Measurements from ENCODE around the gene ZNF148.

The ZNF148 gene

DNA sequence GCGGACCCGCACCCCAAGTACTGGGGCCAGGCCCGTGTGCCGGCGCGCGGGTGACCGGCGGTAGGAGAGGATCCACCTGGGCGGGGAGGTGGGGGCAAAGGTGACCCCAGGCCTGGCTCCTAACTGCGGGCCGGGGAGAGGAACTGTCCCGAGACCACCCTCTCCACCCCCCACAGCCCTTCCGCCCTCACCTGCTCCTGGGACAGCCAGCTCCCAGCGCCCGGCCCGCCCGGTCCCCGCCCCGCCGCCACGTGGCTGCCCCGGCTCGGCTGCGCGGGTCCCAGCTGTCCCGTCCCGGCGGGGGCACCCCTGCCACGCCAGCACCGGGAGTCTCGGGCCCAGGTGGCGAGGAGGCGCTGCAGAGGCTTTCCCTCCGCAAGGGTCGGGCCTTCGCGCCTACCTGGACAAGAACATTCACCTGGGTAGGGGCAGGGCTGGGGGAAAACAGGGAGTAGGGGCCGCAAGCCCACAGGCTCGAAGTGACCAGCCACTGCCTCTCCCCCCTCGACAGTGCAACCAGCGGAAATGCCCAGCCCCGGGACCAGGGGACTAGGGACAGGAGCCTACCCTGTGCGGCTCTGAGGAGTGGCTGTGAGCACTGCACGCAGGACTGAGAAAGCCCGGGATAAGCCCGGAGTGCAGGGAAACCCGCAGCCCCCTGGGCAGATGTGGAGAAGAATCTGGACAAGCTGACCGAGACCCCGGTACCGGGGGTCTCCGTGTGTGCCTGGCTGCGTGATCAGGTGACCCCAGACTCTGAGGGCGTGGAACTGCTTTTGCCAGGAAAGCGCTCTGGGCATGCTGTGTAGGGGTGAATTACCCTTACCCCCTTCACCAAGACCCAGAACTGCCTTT, 162.4 kb downstream of the ZNF148 start, which contains the start of gene SLC12A8:
SLC12A8 (minus strand) TSS at position 240 of the 855 bp plus-strand sequence. CDS start 1,399 bp downstream, outside the sequence.
- DNase-seq: no peak

DNA sequence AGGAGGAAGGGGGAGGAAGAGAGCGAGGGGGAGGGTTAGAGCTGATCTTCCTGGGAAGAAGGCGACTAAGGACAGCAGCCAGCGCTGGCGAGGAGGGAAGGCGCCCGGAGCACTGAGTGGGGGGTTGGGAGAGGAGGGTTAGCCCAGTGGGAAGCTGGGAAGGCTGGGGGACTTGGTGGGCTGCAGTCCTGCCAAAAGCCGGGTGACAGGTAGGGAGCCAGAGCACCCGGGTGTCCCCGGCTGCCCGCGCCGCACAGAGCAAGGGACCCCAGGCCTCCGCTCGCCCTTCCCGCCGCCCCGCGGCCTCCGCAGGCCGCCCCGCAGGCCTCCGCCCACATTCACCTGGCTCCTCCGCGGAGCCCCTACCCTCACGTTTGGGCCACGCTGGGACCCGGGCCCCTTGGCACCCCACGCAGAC, 163.0 kb downstream of the ZNF148 start:
- DNase-seq: no peak

DNA sequence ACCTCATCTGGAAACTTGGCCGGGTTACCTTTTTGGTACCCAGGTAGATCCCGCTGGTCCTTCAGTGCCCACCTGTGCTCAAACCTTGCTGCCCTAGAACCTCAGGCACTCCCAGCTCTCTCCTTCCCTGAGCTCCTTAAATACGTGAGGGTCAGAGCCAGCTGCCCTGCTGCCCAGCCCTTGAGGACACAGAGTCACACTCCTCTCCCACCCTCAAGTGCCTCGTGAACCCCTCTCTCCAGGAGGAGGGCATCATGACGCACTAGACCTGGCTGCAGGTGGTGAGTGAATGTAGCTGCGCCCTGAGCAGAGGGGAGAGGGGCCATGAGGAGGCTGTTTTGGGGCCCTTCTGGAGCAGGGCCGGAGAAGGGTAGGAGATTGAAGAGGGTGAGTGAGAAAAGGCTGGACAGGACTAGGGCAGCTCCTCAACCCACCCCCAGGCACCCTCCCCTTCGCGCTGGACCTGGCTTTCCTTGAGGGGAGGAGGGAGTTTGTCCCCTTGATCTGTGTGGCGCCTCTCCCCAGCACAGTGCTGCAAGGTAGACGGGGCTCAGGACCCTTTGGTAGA, 163.5 kb downstream of the ZNF148 start:
- DNase-seq: peak in 1 of 3 experiments; percentile 18

DNA sequence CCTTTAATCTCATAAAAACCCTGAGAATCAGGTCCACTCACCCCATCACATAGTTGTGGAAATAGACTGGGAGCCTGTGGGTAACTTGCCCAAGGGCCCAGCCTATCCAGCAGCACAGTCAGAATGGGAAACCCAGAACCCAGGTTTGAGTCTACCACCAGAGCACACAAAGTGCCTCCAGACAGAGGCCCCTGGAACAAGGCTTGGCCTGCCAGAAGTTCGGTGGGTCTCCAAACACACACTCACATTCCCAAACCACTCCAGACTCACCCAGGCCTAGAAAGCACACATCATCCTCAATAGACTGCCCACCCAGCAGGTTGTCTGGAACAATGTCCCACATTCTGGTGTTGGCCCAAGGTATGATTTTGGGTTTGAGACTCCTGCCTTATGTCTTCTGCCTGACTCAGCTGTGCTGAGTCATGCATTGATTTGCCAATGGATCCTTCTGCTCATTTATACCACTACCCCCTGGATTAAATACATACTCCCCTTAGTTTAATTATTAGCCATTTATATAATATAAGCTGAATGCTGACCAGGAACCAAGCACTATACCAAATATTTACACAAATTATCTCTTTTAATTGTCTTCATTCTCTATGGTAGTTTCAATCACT, 167.1 kb downstream of the ZNF148 start:
- no peak for DNase-seq

DNA sequence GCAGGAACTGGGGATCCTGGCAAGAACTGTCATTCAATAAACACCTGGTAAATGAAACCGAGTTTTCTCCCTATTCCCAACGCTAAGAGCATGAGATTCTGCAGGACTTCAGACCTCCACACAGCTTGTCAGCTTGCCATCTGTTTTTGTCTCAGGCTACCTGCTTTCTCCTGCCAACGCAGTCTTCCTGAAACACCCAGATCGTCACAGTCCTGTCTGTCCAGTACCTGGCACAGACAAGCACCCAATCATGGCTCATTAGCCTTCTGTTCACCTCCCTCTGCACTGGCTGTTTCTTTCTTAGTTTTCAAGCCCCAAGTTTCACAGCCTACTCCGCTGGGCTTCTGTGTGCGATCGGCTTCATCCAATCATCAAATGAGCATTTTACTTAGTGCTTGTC, 167.6 kb downstream of the ZNF148 start:
- DNase-seq: no peak

DNA sequence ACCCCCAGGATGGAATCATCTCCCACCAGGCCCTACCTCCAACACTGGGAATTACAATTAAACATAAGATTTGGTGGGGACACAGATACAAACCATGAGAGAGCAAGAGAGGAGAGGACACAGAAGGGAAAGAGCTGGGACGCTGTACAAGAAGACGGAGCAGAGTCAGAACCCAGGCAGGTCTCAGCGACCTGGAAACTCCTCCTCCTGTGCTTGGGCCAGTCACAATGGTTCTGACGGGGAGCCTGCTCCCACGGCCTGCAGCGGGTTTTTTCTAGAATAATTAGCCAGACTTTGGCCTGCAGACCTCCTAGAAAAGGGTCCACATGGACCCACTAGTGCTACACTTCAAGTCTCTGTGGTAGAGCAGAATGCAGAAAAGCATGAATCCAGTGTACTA, 168.2 kb downstream of the ZNF148 start:
- DNase-seq: no peak

DNA sequence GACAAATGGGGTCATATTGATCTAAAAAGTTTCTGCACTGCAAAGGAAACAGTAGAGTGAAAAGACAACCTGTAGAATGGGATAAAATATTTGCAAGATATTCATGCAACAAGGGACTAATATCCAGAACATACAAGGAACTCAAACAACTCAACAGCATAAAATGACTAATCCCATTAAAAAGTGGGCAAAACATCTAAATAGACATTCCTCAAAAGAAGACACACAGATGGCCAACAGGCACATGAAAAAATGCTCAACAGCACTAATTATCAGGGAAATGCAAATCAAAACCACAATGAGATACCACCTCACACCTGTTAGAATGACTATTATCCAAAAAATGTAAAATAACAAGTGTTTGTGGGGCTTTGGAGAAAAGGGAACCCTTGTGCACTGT, 171.4 kb downstream of the ZNF148 start:
- no peak for DNase-seq

DNA sequence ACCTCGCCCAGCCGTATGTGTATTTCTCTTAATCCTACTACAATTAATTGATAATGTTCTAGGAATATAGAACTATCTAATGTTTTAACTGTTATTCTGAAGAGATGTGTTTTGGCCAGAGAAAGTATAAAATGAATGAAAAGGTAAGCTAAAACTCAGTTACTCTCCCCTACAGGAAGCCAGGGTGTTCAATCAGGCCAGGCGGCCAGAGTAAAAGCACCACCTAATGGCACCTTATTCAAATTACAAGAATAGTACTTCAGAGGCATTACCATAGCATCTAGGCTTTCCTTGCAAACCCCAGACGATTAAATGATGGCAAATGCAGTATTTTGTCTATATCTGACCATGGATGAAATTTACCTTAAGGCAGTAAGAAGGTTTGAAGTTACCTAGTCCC, 172.9 kb downstream of the ZNF148 start:
- DNase-seq: peak in 1 of 3 experiments; percentile 28

DNA sequence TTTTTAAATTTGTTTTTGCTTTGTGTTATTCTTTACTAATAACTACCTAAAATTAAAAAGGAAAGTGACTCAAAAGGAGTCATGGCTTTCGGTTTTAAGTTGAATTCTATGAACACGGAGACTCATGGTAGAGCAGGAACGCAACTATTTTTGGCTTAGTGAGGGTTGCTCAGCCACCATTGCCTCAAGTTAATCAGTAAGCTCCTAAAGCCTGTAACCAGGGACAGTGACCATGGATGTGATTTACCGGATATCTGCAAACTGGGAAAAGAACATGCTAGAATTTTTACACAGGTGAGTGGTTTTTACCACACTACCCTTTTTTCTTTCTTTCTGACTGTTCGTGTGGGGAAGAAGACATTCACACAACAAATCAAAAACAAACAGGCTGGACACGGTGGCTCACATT, 174.4 kb downstream of the ZNF148 start:
- no peak for DNase-seq

DNA sequence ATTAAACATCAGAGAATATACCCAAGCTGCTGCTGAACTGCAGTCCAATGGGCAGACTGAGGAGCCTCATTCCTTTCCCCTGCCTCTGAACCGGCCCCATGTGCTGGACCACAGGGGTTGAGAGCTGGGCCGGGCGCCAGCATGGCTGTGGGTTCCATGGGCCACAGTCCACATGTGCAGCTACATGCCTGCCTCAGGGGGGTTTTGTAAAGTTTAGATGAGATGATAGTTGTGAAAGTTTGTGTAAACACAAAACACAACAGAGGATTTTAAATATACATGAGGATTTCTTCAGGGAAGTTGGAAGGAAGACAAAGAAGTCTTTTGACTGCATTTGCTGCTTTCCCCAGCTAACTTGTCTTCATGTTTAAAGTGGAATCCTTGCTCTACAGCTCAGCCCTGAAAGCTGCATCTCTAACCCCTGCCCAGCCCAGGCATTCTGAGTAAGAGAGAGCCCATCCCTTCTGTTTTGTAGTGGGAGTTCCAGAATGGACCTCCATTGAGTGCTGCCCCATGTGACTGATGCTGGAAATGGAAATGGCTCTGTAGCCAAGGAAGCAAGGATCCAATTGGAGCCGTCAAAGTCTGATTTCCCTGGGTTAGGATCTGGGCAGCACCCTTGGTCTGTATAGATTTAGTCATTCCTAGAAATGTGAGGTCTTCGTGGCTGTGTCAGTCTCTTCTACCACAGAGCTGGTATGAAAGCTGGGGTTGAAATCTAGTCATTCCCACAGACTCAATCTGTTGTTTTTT, 180.1 kb downstream of the ZNF148 start:
- no peak for DNase-seq

DNA sequence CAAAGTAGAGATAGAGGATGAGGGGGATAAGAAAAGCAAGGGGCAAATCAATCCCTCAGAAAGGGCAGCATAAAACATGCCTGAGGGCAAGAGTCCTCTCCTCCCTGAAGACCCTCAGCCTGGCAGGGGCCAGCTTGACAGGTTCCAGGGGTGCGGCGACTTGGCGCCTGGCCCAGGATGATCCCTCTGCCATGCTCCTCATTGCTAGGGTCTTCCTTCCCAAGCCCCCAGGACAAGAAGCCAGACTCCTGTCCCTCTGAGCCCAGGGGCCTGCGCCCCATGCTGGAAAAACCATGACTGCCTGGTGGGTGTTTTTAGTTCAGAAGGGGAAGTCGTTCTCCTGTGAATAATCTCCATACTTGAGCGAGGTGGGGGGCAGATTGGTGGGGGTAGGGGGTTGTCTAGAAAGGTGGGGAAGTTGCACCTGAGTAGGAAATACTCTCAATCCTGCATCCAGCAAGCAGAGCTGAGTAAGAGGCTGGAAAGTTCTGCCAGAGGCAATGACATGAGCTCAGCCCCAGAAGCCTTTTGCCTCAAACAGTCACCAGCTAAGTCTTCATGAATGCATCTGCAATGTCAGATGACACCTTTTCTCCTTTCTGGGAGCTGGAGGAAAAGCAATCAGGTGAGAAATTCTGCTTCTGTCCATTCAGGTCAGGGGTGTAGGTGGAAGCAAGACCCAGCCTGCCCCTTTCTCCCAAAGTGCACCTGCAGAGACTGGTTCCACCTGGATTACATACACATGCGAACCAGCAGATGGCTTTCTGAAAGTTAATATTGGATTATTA, 180.9 kb downstream of the ZNF148 start:
- no peak for DNase-seq

DNA sequence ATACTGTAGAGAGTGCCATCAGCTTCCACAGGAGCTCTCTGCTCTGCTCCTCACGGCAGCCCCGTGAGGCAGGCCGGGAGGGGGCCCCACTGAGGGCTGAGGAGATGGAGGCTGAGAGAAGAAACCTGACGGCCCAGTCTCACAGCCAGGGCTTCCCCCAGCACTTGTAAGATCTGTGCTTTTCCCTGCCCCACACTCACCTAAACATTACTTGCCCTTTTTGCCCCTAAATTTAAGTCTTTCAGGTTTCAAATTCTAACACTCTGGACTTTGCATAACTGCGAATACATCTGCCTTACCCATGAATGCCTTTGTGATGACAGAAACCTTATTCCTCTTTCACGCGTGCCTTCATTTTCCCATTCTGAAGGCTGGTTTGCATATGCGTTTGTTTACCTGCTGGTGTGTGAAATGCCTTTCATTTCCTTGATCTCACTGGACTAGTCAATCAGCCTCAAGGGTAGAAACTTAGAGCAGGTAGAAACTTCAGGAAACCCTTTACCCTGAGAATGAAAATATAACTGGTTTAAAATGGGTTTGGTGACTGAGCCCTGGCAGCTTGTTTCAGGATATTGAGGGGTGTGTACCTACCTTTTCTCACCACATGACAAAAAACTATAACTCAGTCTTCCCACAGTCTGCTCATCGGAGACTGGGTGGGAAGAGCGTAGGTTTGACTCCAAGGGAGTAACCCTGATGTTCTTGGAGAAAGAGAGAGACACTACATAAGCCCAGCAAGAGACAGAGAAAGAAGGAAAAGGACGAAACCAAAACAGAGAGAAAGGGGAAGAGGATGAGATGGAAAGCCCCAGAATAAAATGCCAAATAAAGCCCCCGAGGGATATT, 182.7 kb downstream of the ZNF148 start:
- DNase-seq: no peak

DNA sequence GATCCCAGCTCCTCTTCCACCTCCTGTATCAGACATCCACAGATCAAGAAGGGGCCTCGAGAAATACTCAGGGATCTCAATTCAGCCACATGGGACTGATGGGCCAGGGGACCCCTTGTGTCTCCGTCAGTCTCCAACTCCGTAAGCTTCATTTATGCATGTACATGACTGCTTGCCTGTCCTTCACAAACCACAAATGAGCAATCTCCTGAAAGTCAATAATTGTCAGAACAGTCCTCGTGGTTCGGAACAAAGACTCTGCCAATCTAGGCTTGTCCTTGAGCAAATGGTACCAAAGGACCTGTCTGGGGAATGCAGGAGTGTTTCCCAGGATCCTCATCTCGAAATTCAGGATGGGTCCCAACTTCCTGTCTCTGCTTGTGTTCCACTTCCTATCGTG, 183.4 kb downstream of the ZNF148 start:
- no peak for DNase-seq

DNA sequence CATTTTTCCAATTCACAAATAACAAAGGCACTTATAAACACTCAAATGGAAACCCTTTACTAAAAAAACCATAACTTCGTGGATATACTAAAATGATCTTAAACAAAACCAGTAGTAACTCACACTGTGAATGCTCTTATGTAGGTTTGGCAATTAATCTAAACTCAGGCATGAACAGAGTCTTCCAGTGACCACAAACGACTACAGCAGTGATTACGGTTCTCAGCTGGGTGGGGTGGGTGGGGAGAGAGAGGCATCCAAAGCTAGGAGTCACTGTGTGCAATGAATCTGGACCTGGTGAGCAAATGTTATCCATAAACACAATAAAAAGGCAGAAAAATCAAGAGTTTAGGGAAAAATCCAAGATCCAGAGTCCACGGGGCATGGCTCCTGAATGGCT, 183.9 kb downstream of the ZNF148 start:
- no peak for DNase-seq

DNA sequence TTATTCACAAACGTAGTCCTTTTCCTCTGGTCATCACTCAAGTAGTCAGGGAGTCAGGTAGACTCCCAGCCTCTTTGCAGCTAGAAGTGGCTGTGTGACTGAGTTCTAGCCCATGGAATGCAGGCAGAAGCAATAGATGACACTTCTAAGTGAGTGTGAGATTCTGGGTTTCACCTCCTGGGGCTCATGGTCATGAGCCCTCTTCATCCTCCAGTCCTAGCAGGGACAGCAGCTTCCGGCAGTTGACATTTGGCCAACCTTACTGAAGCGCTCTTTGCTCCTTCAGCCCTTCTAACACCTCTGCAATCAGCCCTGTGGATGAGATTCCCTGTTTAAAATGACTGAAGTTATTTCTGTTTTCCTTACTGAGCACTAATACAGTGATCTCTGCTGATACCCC, 184.3 kb downstream of the ZNF148 start:
- no peak for DNase-seq

DNA sequence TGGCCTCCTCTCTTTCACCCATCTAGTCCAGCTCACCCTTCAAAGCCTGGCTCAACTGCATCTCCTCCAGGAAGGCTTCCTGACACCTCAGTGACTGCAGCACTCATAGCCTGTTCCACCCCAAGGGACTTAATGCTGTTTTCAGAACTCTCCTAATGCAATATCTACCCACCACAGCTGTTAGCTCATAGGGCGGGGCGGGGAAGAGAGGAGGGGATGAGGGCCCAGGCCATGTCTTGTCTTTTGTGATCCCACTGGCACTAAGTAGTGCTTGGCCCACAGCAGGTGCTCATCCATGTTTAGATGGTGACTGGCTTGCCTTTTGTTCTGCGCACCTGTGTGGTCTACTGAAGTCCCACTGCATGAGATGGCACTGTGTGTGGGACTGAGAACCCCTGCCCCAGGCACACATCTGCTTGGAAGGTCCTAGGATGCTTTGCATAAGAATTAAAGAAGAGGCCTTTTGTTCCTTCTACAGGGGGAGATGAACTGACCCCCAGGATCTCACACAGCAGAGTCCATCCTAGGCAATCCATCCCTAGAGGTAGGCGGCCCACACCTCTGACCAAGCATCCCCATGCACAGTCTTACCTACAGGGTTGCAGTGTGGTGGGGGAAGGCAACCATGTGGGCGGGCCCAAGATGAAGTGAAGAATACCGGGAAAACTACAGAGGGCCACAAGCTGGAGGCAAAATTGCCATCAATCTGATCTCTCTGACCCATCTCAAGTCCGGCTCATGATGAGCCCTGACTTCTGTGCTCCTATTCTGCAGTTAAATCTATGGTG, 185.6 kb downstream of the ZNF148 start:
- DNase-seq: no peak

DNA sequence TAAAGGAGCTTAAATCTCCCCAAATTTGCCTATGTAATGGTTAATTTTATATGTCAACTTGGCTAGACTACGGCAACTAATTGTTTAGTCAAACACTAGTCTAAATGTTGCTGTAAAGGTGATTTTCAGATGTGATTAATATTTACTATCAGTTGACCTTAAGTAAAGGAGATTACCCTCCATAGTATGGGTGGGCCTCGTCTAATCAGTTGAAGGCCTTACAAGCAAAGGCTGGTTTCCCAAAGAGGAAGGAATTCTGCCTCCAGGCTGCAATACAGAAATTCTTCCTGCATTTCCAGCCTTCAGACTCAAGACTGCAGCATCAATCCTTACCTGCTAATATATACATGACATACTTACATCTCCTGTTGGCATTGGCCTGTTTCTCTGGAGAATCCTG, 186.2 kb downstream of the ZNF148 start:
- DNase-seq: no peak

DNA sequence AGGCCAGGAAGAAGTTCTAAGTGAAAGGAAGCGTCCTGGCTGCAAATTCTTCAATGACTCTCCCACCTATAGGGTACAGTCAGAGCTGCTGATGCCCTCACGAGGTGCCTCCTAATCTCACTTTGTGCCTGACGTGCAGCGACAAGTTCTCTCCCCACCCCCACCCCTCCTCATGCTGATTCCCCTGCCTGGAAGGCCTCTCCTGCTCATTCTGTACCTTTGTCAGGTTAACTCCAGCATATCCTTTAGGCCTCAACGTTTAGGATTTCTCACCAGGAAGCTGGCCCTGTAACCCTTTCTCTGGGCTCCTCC, 187.6 kb downstream of the ZNF148 start:
- DNase-seq: no peak

DNA sequence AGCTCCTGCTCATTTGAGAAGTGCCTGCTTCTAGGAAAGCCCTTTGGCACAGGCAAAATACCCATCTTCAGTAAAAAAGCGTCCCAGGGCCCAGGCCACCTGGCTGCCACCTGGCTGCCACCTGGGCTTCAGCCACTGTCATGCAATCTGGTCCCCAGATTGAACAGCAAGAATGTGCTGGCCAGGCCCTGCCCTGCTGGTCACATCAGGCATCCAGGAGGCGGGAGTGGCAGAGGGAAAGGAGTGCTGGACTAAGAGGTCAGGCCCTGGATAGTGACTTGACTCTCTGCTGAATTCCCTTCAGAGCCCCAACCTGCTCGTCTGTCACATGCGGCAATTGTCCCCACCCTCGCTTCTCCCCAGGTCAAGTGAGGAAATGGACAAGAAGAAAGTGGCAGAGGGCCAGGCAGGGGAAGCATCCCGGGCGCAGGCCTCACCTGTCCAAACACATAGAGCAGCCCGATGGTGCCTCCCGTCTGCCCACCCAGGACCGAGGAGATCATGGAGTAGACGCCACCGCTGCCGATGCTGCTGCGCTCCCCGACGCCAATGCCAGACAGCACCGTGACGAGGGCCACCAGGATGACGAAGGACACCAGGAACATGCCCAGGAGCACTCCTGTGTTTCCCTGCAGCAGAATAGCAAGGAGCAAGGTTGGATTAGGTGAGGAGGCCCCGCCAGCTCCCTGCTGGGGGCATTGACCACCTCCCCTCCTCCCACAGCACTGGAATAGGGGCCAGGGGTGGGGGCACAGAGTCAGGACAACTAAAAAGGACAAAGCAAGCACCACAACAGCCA, 188.1 kb downstream of the ZNF148 start:
- DNase-seq: no peak

DNA sequence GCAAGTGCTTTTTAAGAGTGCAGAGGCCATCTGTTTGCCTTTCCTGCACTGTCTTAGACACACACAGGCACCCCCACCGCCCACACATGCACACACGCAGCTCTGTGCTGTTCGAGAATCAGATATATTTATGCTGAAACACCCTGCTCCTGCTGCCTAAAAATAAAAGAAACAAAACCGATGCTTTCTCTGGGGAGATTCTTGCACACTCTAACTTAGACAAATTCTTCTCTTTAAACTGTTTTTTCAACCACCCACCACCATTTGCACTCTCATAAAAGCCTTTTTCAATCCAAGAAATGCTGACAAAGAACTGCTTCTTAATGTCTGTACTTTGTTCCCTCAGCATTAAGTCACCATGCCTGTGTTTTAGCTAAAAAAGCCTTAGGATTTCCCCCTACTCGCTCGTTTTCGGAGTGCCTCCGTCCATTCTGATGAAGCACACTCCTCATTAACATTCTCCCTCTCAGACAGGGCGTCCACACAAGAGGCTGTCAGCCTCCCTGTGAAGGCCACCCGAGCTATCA, 188.8 kb downstream of the ZNF148 start:
- no peak for DNase-seq

Data from NCI-H1417 (cell line).